Transverse colon (tissue), 4 donors: ENCODE results near the gene INTS15. TPM values are rescaled to one million over a fixed set of nuclear protein-coding genes. Genes with fewer than 3 reads are reported as not detected.

Source experiments
- DNase-seq: peaks from one replicate; pipeline ENCODE4 v3.0.0-alpha.2; 2019
- H3K27ac ChIP-seq, 4 donors: fragments of 200-600 bp; sonication (generic); 2 replicates each; pipeline ENCODE4 v1.5.1; 2016 to 2018; ENCODE audit warnings: inconsistent platforms in 4 of 4
- H3K27me3 ChIP-seq: fragments of 200-600 bp; sonication (generic); 2 replicates; pipeline ENCODE4 v1.5.1; 2017; ENCODE audit warnings: inconsistent platforms
- H3K36me3 ChIP-seq, 4 donors: fragments of 200-600 bp; sonication (generic); 2 replicates each; pipeline ENCODE4 v1.5.1; 2017 to 2019; ENCODE audit warnings: inconsistent platforms in 4 of 4
- H3K4me1 ChIP-seq, 4 donors: fragments of 200-600 bp; sonication (generic); 2 replicates each; pipeline ENCODE4 v1.5.1; 2017 to 2020; ENCODE audit warnings: inconsistent platforms in 4 of 4
- H3K4me3 ChIP-seq, 4 donors: fragments of 200-600 bp; sonication (generic); 1 replicate in 1 of 4; 2 replicates in 3 of 4; pipeline versions ENCODE4 v1.5.1 to v1.6.1; 2017 to 2019; ENCODE audit warnings: inconsistent platforms in 4 of 4
- H3K9me3 ChIP-seq, 2 donors: fragments of 200-600 bp; sonication (generic); 2 replicates each; pipeline ENCODE4 v1.5.1; 2017 to 2019; ENCODE audit warnings: inconsistent platforms in 2 of 2
- EP300 ChIP-seq: sonication (generic); formaldehyde crosslinking; IDR thresholded peaks from one replicate; pipeline ENCODE4 v1.6.1; 2017; ENCODE audit warnings: antibody characterized with exemption, low read depth
- POLR2A ChIP-seq: fragments of 450-650 bp; IDR thresholded peaks from one replicate; pipeline ENCODE4 v1.6.1; 2016; ENCODE audit warnings: antibody characterized with exemption, mild to moderate bottlenecking, moderate library complexity
- POLR2AphosphoS5 ChIP-seq, 3 donors: sonication (generic); formaldehyde crosslinking; IDR thresholded peaks; one replicate each; pipeline ENCODE4 v1.6.1; 2016; ENCODE audit warnings: antibody characterized with exemption in 3 of 3
- WGBS, 2 donors: methylation state at CpG; one replicate each; pipeline ENCODE4 v1.1.5; 2018; ENCODE audit warnings: low coverage in 1 of 2; 5-methylcytosine and 5-hydroxymethylcytosine counted together
- in situ Hi-C, 4 donors: fragments of 200-750 bp; cut with MboI; loops; one replicate each; pipeline versions ENCODE4 v1.15.0 to v1.15.1; 2017; ENCODE audit warnings: low sequenced_read_pairs in 3 of 4, low pct_ligation_motif_present in 1 of 4, low pct_unique_long_range_greater_than_20kb in 1 of 4
- intact Hi-C: fragments of 100-400 bp; cut with DNase I; formaldehyde crosslinking; loops from one replicate; pipeline ENCODE4 v1.15.1; 2023; ENCODE audit warnings: low total_unique reads
- total RNA-seq, 4 donors: library from RNA; depleted of rRNA; stranded (reverse); fragments of >200 nt; gene quantifications; one replicate each; pipeline ENCODE4 v1.1.0, GENCODE V29; 2016
- TF ChIP-seq, protein P1 (sequence below), 5 experiments: fragments of 200-600 bp in 3 of 5; fragments of 450-650 bp in 2 of 5; sonication (generic) in 3 of 5; IDR thresholded peaks; 1 replicate in 2 of 5; 2 replicates in 3 of 5; pipeline ENCODE4 v1.5.1; 2016 to 2017; ENCODE audit warnings: antibody characterized with exemption in 5 of 5, inconsistent platforms in 3 of 5, mild to moderate bottlenecking in 2 of 5, moderate library complexity in 1 of 5

INTS15 gene
- total RNA-seq, 4 donors from 2014 or later = 21.8 to 56.5 (median 32.6) TPM

DNA sequence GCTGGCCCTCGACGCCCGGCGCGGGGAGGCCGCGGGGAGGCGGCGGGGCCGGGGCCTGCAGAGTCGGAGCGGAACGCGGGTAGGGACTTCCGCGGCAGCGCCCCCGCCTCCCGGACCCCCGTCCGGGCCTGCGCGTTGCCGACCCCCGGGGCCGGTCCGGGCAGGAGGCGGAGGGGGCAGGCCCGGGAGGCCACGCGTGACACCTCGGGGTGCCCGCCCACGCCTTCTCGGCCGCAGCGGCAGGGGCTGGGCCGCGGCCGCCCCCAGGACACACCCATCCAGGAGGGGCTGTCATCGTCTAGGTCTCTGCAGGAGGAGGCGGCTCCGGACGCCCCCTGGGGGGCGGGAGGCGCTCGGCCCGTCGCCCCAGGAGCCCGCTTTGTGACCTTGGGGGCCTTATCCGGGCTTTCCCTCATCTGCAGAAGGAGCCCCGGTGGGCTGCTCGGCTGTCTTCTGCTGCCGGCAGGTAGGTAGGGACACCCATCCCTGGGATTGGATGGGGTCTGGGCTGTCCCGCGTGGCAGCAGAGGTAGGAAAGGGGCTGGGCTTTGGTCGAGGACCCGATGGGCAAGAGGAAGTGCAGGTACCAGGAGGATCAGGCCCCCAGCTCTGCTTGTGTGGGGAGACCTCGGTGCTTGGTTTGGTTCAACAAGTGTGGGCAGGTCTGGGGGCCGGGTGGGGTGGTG lies 47.9 kb downstream of the INTS15 start:
- intact Hi-C loops (loop anchor here (5.0 kb wide), 1 partner anchor 930 kb away; the partner anchor contains the start of gene MIOS), in situ Hi-C loops (no loop called here)
- 2% methylated on average over 14 of the region's 60 CpGs; no CpG with 5 or more reads in 1 of the 2 donors for WGBS, 2 donors
- H3K36me3 ChIP-seq = peaks cover 0 to 8% (median under 1%) of the 10 kb centered on the region in 4 donors
- H3K4me3 ChIP-seq = peak overlapping the region; percentile 63 to 96 (median 94)
- peaks cover 7 to 25% (median 16%) of the 10 kb centered on the region in 4 donors for H3K4me1 ChIP-seq
- no peak for TF ChIP-seq POLR2AphosphoS5 (IDR thresholded peaks at IDR 0.05)
- TF ChIP-seq, protein P1, sequence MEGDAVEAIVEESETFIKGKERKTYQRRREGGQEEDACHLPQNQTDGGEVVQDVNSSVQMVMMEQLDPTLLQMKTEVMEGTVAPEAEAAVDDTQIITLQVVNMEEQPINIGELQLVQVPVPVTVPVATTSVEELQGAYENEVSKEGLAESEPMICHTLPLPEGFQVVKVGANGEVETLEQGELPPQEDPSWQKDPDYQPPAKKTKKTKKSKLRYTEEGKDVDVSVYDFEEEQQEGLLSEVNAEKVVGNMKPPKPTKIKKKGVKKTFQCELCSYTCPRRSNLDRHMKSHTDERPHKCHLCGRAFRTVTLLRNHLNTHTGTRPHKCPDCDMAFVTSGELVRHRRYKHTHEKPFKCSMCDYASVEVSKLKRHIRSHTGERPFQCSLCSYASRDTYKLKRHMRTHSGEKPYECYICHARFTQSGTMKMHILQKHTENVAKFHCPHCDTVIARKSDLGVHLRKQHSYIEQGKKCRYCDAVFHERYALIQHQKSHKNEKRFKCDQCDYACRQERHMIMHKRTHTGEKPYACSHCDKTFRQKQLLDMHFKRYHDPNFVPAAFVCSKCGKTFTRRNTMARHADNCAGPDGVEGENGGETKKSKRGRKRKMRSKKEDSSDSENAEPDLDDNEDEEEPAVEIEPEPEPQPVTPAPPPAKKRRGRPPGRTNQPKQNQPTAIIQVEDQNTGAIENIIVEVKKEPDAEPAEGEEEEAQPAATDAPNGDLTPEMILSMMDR (IDR thresholded peaks at IDR 0.05) = peak in 4 of 5 experiments; percentile 20 to 32 (median 26)
- H3K27ac ChIP-seq = peak overlapping the region; percentile 59 to 76 (median 67)
- no peaks in the 10 kb centered on the region for H3K9me3 ChIP-seq
- peak; percentile 41 for DNase-seq
- no peaks in the 10 kb centered on the region for H3K27me3 ChIP-seq

DNA sequence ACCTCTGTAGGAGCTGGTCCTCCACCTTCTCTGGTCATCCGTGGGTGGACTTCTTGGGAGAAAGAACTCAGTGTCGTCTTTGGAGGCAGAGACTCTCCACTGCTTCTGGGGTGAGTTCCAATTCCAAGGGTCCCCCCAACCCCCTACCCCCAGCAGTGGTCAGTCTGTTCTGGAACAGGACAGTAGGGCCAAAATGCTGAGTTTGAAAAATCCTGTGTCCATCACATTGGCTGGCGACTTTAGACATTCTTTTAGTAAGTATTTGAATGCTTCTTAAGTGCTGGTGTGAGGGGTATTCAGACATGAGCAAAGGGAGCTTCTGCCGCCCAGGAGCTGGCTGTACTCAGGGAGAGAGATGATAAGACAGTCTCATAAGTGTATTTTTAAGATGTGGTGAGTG lies 49.2 kb downstream of the INTS15 start:
- 84% methylated on average over 4 of the region's 4 CpGs; no CpG with 5 or more reads in 1 of the 2 donors for WGBS, 2 donors
- TF ChIP-seq EP300 (no peak), POLR2AphosphoS5 (IDR thresholded peaks at IDR 0.05) (no peak), POLR2A (no peak)
- TF ChIP-seq, protein P1 (IDR thresholded peaks at IDR 0.05) = no peak
- Histone ChIP-seq H3K4me1 (peaks cover 7 to 25% (median 16%) of the 10 kb centered on the region in 4 donors), H3K27me3 (no peaks in the 10 kb centered on the region), H3K4me3 (no peak overlapping the region), H3K36me3 (peaks cover 0 to 15% (median 7%) of the 10 kb centered on the region in 4 donors), H3K9me3 (no peaks in the 10 kb centered on the region), H3K27ac (no peak overlapping the region)
- intact Hi-C loops = loop anchor here (5.0 kb wide), 1 partner anchor 928 kb away; the partner anchor contains the start of gene MIOS
- in situ Hi-C loops = no loop called here
- no peak for DNase-seq

DNA sequence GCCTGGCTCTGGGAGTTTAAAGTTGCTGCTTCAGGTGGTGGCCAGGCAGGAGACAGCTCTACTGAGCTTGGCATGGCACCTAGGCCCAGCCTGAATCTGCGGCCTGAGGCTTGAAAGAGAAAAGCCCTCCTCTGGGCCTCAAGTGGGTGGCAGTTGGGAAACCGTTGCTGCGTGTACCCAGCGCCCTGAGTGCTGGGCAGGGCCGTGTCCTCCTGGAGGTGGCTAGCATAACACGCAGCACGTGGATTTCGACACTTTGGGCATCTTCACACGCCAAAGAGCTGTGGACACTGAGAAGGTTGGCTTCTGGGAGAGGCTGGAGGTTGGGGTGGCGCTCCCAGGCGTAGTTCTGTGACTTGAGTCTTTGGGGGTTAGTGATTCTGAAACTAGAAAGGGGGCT lies 49.8 kb downstream of the INTS15 start:
- WGBS, 2 donors = 92% methylated on average over 10 of the region's 11 CpGs; no CpG with 5 or more reads in 1 of the 2 donors
- Histone ChIP-seq H3K9me3 (no peaks in the 10 kb centered on the region), H3K4me3 (no peak overlapping the region), H3K27ac (no peak overlapping the region), H3K36me3 (peaks cover 0 to 20% (median 9%) of the 10 kb centered on the region in 4 donors), H3K4me1 (peaks cover 7 to 25% (median 16%) of the 10 kb centered on the region in 4 donors), H3K27me3 (no peaks in the 10 kb centered on the region)
- in situ Hi-C loops (no loop called here), intact Hi-C loops (loop anchor here (5.0 kb wide), 1 partner anchor 928 kb away; the partner anchor contains the start of gene MIOS)
- no peak for TF ChIP-seq POLR2AphosphoS5 (IDR thresholded peaks at IDR 0.05)
- TF ChIP-seq, protein P1 (IDR thresholded peaks at IDR 0.05) = no peak
- no peak for TF ChIP-seq POLR2A
- TF ChIP-seq EP300 = no peak
- no peak for DNase-seq

DNA sequence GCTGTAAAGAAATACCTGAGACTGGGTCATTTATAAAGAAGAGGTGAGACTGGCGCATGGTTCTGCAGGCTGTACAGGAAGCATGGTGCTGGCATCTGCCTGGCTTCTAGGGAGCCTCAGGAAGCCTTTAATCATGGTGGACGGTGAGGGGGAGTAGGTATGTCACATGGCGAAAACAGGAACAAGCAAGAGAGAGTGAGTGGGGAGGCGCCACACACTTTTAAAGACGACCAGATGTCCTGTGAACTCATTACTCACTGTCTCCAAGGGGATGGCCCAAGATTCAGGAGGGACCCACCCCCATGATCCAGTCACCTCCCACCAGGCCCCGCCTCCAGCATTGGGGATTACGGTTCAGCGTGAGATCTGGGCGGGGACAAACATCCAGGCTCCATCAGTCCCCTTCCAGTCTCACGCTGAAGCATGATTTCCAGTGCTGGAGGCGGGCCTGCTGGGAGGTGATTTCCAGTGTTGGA lies 50.5 kb downstream of the INTS15 start:
- 76 to 89% methylated on average over 8 to 11 of the region's 11 CpGs for WGBS, 2 donors
- in situ Hi-C loops = no loop called here
- Histone ChIP-seq H3K4me3 (no peak overlapping the region), H3K9me3 (no peaks in the 10 kb centered on the region), H3K4me1 (peaks cover 7 to 25% (median 16%) of the 10 kb centered on the region in 4 donors), H3K27ac (no peak overlapping the region), H3K27me3 (no peaks in the 10 kb centered on the region), H3K36me3 (peaks cover 0 to 24% (median 12%) of the 10 kb centered on the region in 4 donors)
- intact Hi-C loops = no loop called here
- DNase-seq = no peak
- TF ChIP-seq EP300 (no peak), POLR2A (no peak), POLR2AphosphoS5 (IDR thresholded peaks at IDR 0.05) (no peak)
- TF ChIP-seq, protein P1 (IDR thresholded peaks at IDR 0.05) = no peak
